SK-N-SH (cell line): ENCODE results near the gene TBXAS1. TPM values are rescaled to one million over a fixed set of nuclear protein-coding genes. Genes with fewer than 3 reads are reported as not detected.

ENCODE experiments used
- CTCF ChIA-PET: fragments of 300-600, 350-600 bp; formaldehyde crosslinking; extraction: SDS; loops from one replicate; lab custom pipeline; 2021; lab: Yijun Ruan, JAX
- POLR2A ChIA-PET: fragments of 350-600 bp; sonication (Branson Sonifier 250); formaldehyde crosslinking; extraction: SDS; loops from one replicate; lab custom pipeline; 2020; ENCODE audit warnings: antibody characterized with exemption, inconsistent platforms; lab: Yijun Ruan, JAX
- DNase-seq: peaks from one replicate; pipeline ENCODE4 v3.0.0; 2012
- H2AFZ ChIP-seq: fragments of 200-600 bp; sonication (generic); 2 replicates; pipeline ENCODE4 v1.8.1; 2016; ENCODE audit warnings: antibody characterized with exemption, mild to moderate bottlenecking, low read depth
- H3F3A ChIP-seq: fragments of 200-600 bp; sonication (generic); replicated peaks from 2 replicates; pipeline ENCODE3; 2016; ENCODE audit warnings: antibody characterized with exemption, mild to moderate bottlenecking; ENCODE audit not compliant: insufficient read depth
- H3K27ac ChIP-seq, 2 experiments: fragments of 200-500 bp in 1 of 2; fragments of 200-600 bp in 1 of 2; sonication (Bioruptor generic) in 1 of 2; sonication (generic), shearing (Covaris generic) in 1 of 2; 2 replicates each; pipeline versions ENCODE4 v1.5.1 to v1.6.1; 2014 to 2016; ENCODE audit warnings: low read depth in 2 of 2, inconsistent platforms in 1 of 2, low read length in 1 of 2, mild to moderate bottlenecking in 1 of 2, mixed read lengths in 1 of 2
- H3K27me3 ChIP-seq: fragments of 200-600 bp; sonication (generic), shearing (Covaris generic); 2 replicates; pipeline ENCODE4 v1.6.1; 2016; ENCODE audit warnings: mixed run types; ENCODE audit not compliant: insufficient read depth
- H3K36me3 ChIP-seq, 2 experiments: fragments of 200-500 bp in 1 of 2; fragments of 200-600 bp in 1 of 2; sonication (Bioruptor generic) in 1 of 2; sonication (generic) in 1 of 2; replicated peaks in 1 of 2; 2 replicates each; pipeline versions ENCODE3 to v1.5.1; 2014 to 2016; ENCODE audit warnings: low read length in 1 of 2, mild to moderate bottlenecking in 1 of 2; ENCODE audit not compliant: insufficient read depth in 2 of 2, control insufficient read depth in 1 of 2
- H3K4me1 ChIP-seq, 2 experiments: fragments of 200-500 bp in 1 of 2; fragments of 200-600 bp in 1 of 2; sonication (Bioruptor generic) in 1 of 2; sonication (generic), shearing (Covaris generic) in 1 of 2; 2 replicates each; pipeline versions ENCODE4 v1.5.1 to v1.6.1; 2014 to 2016; ENCODE audit warnings: low read depth in 1 of 2, low read length in 1 of 2, mixed run types in 1 of 2; ENCODE audit not compliant: insufficient read depth in 2 of 2, control insufficient read depth in 1 of 2
- H3K4me2 ChIP-seq: fragments of 200-600 bp; sonication (generic), shearing (Covaris generic); 2 replicates; pipeline ENCODE4 v1.6.1; 2017; ENCODE audit warnings: mixed run types
- H3K4me3 ChIP-seq, 2 experiments: fragments of 200-500 bp in 1 of 2; fragments of 200-600 bp in 1 of 2; sonication (Bioruptor generic) in 1 of 2; sonication (generic), shearing (Covaris generic) in 1 of 2; 2 replicates each; pipeline versions ENCODE4 v1.5.1 to v1.8.1; 2014 to 2016; ENCODE audit warnings: low read depth in 2 of 2, inconsistent platforms in 1 of 2, low read length in 1 of 2, mild to moderate bottlenecking in 1 of 2, mixed read lengths in 1 of 2, moderate library complexity in 1 of 2
- H3K79me2 ChIP-seq: fragments of 200-600 bp; sonication (generic); 2 replicates; pipeline ENCODE4 v1.8.1; 2017; ENCODE audit warnings: mild to moderate bottlenecking; ENCODE audit not compliant: insufficient read depth
- H3K9ac ChIP-seq: fragments of 200-600 bp; sonication (generic); 2 replicates; pipeline ENCODE4 v1.6.1; 2017; ENCODE audit warnings: mixed run types
- H3K9me2 ChIP-seq: fragments of 200-600 bp; sonication (generic); 2 replicates; pipeline ENCODE4 v1.6.1; 2017; ENCODE audit warnings: mixed run types
- H3K9me3 ChIP-seq: fragments of 200-600 bp; sonication (generic); 2 replicates; pipeline ENCODE4 v1.6.1; 2017; ENCODE audit warnings: mixed run types, mild to moderate bottlenecking, moderate library complexity
- H4K20me1 ChIP-seq: fragments of 200-600 bp; sonication (generic); 2 replicates; pipeline ENCODE4 v1.6.1; 2017; ENCODE audit warnings: mild to moderate bottlenecking, mixed run types; ENCODE audit not compliant: insufficient read depth
- CHD2 ChIP-seq: fragments of 150-350 bp; IDR thresholded peaks from 2 replicates; pipeline ENCODE4 v1.6.1; 2018; ENCODE audit warnings: low read length; ENCODE audit not compliant: partially characterized antibody
- ELF1 ChIP-seq: IDR thresholded peaks from 2 replicates; pipeline ENCODE4 v1.4.0; 2012
- FOXJ3 ChIP-seq: sonication (generic); formaldehyde crosslinking; IDR thresholded peaks from 2 replicates; pipeline ENCODE4 v1.5.1; 2020; ENCODE audit warnings: mild to moderate bottlenecking, missing genetic modification reagents
- GABPA ChIP-seq: IDR thresholded peaks from 2 replicates; pipeline ENCODE4 v1.4.0; 2012; ENCODE audit warnings: low read depth, mild to moderate bottlenecking
- GATA2 ChIP-seq: sonication (generic); formaldehyde crosslinking; IDR thresholded peaks from 2 replicates; pipeline ENCODE4 v1.5.0; 2020; ENCODE audit warnings: mild to moderate bottlenecking, missing genetic modification reagents
- JUND ChIP-seq: IDR thresholded peaks from 2 replicates; pipeline ENCODE4 v1.4.0; 2012
- MEF2A ChIP-seq: IDR thresholded peaks from 2 replicates; pipeline ENCODE4 v1.4.0; 2012; ENCODE audit warnings: low read depth, borderline replicate concordance
- NFIC ChIP-seq: IDR thresholded peaks from 2 replicates; pipeline ENCODE4 v1.4.0; 2012; ENCODE audit warnings: borderline replicate concordance
- NRF1 ChIP-seq: IDR thresholded peaks from 2 replicates; pipeline ENCODE4 v1.6.1; 2012; ENCODE audit warnings: low read depth, mild to moderate bottlenecking, low read length
- PBX3 ChIP-seq: IDR thresholded peaks from 2 replicates; pipeline ENCODE4; 2012
- REST ChIP-seq: IDR thresholded peaks from 2 replicates; pipeline ENCODE4 v1.6.1; 2012; ENCODE audit warnings: mild to moderate bottlenecking, low read depth, low read length, moderate library complexity
- TCF12 ChIP-seq: IDR thresholded peaks from 2 replicates; pipeline ENCODE4 v1.4.0; 2012
- TEAD4 ChIP-seq: IDR thresholded peaks from 2 replicates; pipeline ENCODE4 v1.4.0; 2012; ENCODE audit warnings: mild to moderate bottlenecking, borderline replicate concordance; ENCODE audit not compliant: insufficient read depth
- USF2 ChIP-seq: fragments of 150-350 bp; IDR thresholded peaks from 2 replicates; pipeline ENCODE4 v1.6.1; 2017; ENCODE audit warnings: antibody characterized with exemption, low read length, low read depth, borderline replicate concordance
- ZBTB33 ChIP-seq: IDR thresholded peaks from 2 replicates; pipeline ENCODE4 v1.4.0; 2012; ENCODE audit warnings: low read depth, borderline replicate concordance
- WGBS: methylation state at CpG from one replicate; pipeline ENCODE4 v1.1.6; 2017; ENCODE audit warnings: low lambda C conversion rate; 5-methylcytosine and 5-hydroxymethylcytosine counted together
- polyA plus RNA-seq, 3 experiments: library from polyadenylated mRNA; depleted of rRNA; stranded (reverse); fragments of >200 nt; gene quantifications; 2 replicates each; pipeline ENCODE4 v1.2.3, GENCODE V29; 2012

TBXAS1 gene
- polyA plus RNA-seq, 1 of the 3 experiments (the other 2 are of a cell fraction), result 4.4 TPM

GRCh38 chr7:139899328-139899955, 70.4 kb downstream of the TBXAS1 start:
- Histone ChIP-seq H3K36me3 (no peaks in the 10 kb centered on the region), H4K20me1 (no peaks in the 10 kb centered on the region), H3K4me3 (no peak overlapping the region), H3K27me3 (peaks cover 2% of the 10 kb centered on the region; the same call in 1 of the 2 replicates), H3K4me2 (no peak overlapping the region), H3K27ac (no peak overlapping the region), H3K9me3 (0 out of 2 replicates have a peak, but pooled peaks cover 6% of the 10 kb centered on the region), H3K9ac (no peak overlapping the region), H3K4me1 (no peaks in the 10 kb centered on the region), H3K79me2 (no peaks in the 10 kb centered on the region), H3K9me2 (no peaks in the 10 kb centered on the region), H3F3A (no peaks in the 10 kb centered on the region), H2AFZ (no peak overlapping the region)
- no peak for DNase-seq
- 76% methylated on average over 5 of the region's 5 CpGs for WGBS
- TF ChIP-seq NRF1 (no peak), MEF2A (no peak)
- POLR2A ChIA-PET, result no interaction called here
- CTCF ChIA-PET, result interaction anchor here (0.6 to 1.2 kb wide), 3 partner anchors 115 to 254 kb away, joined by 3 to 4 read pairs (median 3); no protein-coding TSS in a partner anchor

- CTCF ChIA-PET, result no interaction called here
Measured at GRCh38 chr7:139900326-139900725, 71.3 kb downstream of the TBXAS1 start.

More at GRCh38 chr7:139900326-139900725, 71.3 kb downstream of the TBXAS1 start:
- no peaks in the 10 kb centered on the region for H3K36me3 ChIP-seq
- WGBS, result 62% methylated on average over 2 of the region's 2 CpGs
- H3K9me2 ChIP-seq, result no peaks in the 10 kb centered on the region
- POLR2A ChIA-PET, result interaction anchor here (0.5 kb wide), 1 partner anchor 425 kb away, joined by 3 read pairs; no protein-coding TSS in a partner anchor
- H3K4me1 ChIP-seq, result no peaks in the 10 kb centered on the region
- 0 out of 2 replicates have a peak, but pooled peaks cover 6% of the 10 kb centered on the region for H3K9me3 ChIP-seq
- no peak overlapping the region for H3K9ac ChIP-seq
- H2AFZ ChIP-seq, result no peak overlapping the region
- H3K27me3 ChIP-seq, result no peaks in the 10 kb centered on the region; the same call in 1 of the 2 replicates
- DNase-seq, result no peak
- no peaks in the 10 kb centered on the region for H3F3A ChIP-seq
- TF ChIP-seq NRF1 (no peak), NFIC (no peak), PBX3 (no peak), CHD2 (no peak), TEAD4 (no peak), TCF12 (no peak), ELF1 (no peak), GABPA (no peak), REST (no peak), GATA2 (CRISPR knock-in tag) (no peak), ZBTB33 (no peak), FOXJ3 (CRISPR knock-in tag) (no peak), USF2 (no peak), JUND (no peak)
- TF ChIP-seq, all 33 proteins: peak for 0
- H3K79me2 ChIP-seq, result no peaks in the 10 kb centered on the region
- H3K4me3 ChIP-seq, result no peak overlapping the region
- H3K27ac ChIP-seq, result no peak overlapping the region
- no peaks in the 10 kb centered on the region for H4K20me1 ChIP-seq
- H3K4me2 ChIP-seq, result no peak overlapping the region
